Upper lobe of left lung (tissue), 6 donors: ENCODE results near the gene VEPH1. TPM values are rescaled to one million over a fixed set of nuclear protein-coding genes. Genes with fewer than 3 reads are reported as not detected.

Experiments
- ATAC-seq, 2 donors: fragments of 200-7000 bp; cut with Tn5 transposase; one replicate each; pipeline ENCODE4 v1.9.1; 2022; ENCODE audit warnings: mild to moderate bottlenecking in 2 of 2, moderate library complexity in 2 of 2; ENCODE audit not compliant: low FRiP score in 2 of 2
- DNase-seq, 2 donors: peaks; one replicate each; pipeline ENCODE4 v3.0.0-alpha.2; 2019 to 2020
- H3K27ac ChIP-seq, 4 donors: fragments of 200-600 bp; sonication (generic); one replicate each; pipeline ENCODE4 v1.5.1; 2016 to 2019
- H3K27me3 ChIP-seq, 4 donors: fragments of 200-600 bp; sonication (generic); one replicate each; pipeline ENCODE4 v1.5.1; 2017 to 2019
- H3K36me3 ChIP-seq, 4 donors: fragments of 200-600 bp; sonication (generic); one replicate each; pipeline ENCODE4 v1.5.1; 2016 to 2019
- H3K4me1 ChIP-seq, 4 donors: fragments of 200-600 bp; sonication (generic); one replicate each; pipeline ENCODE4 v1.5.1; 2018 to 2019
- H3K4me3 ChIP-seq, 4 donors: fragments of 200-600 bp; sonication (generic); one replicate each; pipeline ENCODE4 v1.5.1; 2017 to 2019; ENCODE audit warnings: mild to moderate bottlenecking in 2 of 4, moderate library complexity in 1 of 4
- H3K9me3 ChIP-seq, 4 donors: fragments of 200-600 bp; sonication (generic); one replicate each; pipeline ENCODE4 v1.5.1; 2018 to 2019
- CTCF ChIP-seq, 6 experiments: fragments of 450-650 bp in 4 of 6; fragments of 200-600 bp in 2 of 6; sonication (generic) in 2 of 6; IDR thresholded peaks; one replicate each; pipeline ENCODE4 v1.5.1; 2016 to 2019; ENCODE audit warnings: antibody characterized with exemption in 6 of 6
- EP300 ChIP-seq, 4 donors: sonication (generic); formaldehyde crosslinking; IDR thresholded peaks; one replicate each; pipeline ENCODE4 v1.5.1; 2017; ENCODE audit warnings: antibody characterized with exemption in 4 of 4, control low read depth in 2 of 4
- POLR2A ChIP-seq, 4 donors: fragments of 450-650 bp; IDR thresholded peaks; one replicate each; pipeline ENCODE4 v1.5.1; 2016 to 2017; ENCODE audit warnings: antibody characterized with exemption in 4 of 4, mild to moderate bottlenecking in 2 of 4
- POLR2AphosphoS5 ChIP-seq, 2 donors: sonication (generic); formaldehyde crosslinking; IDR thresholded peaks; one replicate each; pipeline ENCODE4 v1.5.1; 2017; ENCODE audit warnings: antibody characterized with exemption in 2 of 2
- WGBS, 2 donors: methylation state at CpG; one replicate each; pipeline ENCODE4 v1.1.5; 2017 to 2018; 5-methylcytosine and 5-hydroxymethylcytosine counted together
- total RNA-seq, 6 donors: library from RNA; depleted of rRNA in 4 of 6; stranded (reverse); fragments of >200 nt in 4 of 6; gene quantifications; one replicate each; pipeline versions ENCODE4 v1.1.0 to v1.2.1, GENCODE V29; 2016 to 2021
- donor health status: DM: no; HTN: no; CAD: no; lungs with moderate emphysema.
- donor health status: DM: no; HTN: yes; CAD: no; lungs with severe emphysema.

VEPH1 gene
- total RNA-seq, 6 donors from 2014 or later = 78.6 to 229 (median 178) TPM

- H3K4me3 ChIP-seq = no peak overlapping the region
- TF ChIP-seq EP300 (IDR thresholded peaks at IDR 0.05) (no peak), POLR2AphosphoS5 (IDR thresholded peaks at IDR 0.05) (no peak), POLR2A (IDR thresholded peaks at IDR 0.05) (no peak), CTCF (IDR thresholded peaks at IDR 0.05) (no peak)
- H3K36me3 ChIP-seq = peaks cover 0 to 6% (median 0%) of the 10 kb centered on the region in 4 donors
- ATAC-seq (no peak), DNase-seq (no peak)
- H3K4me1 ChIP-seq = no peaks in the 10 kb centered on the region
- H3K27me3 ChIP-seq = no peaks in the 10 kb centered on the region
- no peak overlapping the region for H3K27ac ChIP-seq
- H3K9me3 ChIP-seq = no peaks in the 10 kb centered on the region
Measured at GRCh38 chr3:157423337-157423736, 79.9 kb downstream of the VEPH1 start.

- ATAC-seq = no peak
- Histone ChIP-seq H3K9me3 (no peaks in the 10 kb centered on the region), H3K36me3 (no peaks in the 10 kb centered on the region), H3K4me1 (no peaks in the 10 kb centered on the region), H3K27me3 (no peaks in the 10 kb centered on the region), H3K4me3 (no peak overlapping the region), H3K27ac (no peak overlapping the region)
- TF ChIP-seq POLR2A (IDR thresholded peaks at IDR 0.05) (no peak), CTCF (IDR thresholded peaks at IDR 0.05) (no peak), EP300 (IDR thresholded peaks at IDR 0.05) (no peak), POLR2AphosphoS5 (IDR thresholded peaks at IDR 0.05) (no peak)
- no peak for DNase-seq
- WGBS, 2 donors = 68 to 84% methylated on average over 3 of the region's 3 CpGs
Measured at GRCh38 chr3:157420606-157421130, 82.5 kb downstream of the VEPH1 start.

- WGBS, 2 donors = 67 to 74% methylated on average over 2 of the region's 2 CpGs
- Histone ChIP-seq H3K27ac (no peak overlapping the region), H3K9me3 (no peaks in the 10 kb centered on the region), H3K27me3 (no peaks in the 10 kb centered on the region), H3K36me3 (no peaks in the 10 kb centered on the region), H3K4me1 (no peaks in the 10 kb centered on the region), H3K4me3 (no peak overlapping the region)
- TF ChIP-seq POLR2AphosphoS5 (IDR thresholded peaks at IDR 0.05) (no peak), EP300 (IDR thresholded peaks at IDR 0.05) (no peak), POLR2A (IDR thresholded peaks at IDR 0.05) (no peak), CTCF (IDR thresholded peaks at IDR 0.05) (no peak)
- ATAC-seq (no peak), DNase-seq (no peak)
Measured at GRCh38 chr3:157418104-157418503, 85.1 kb downstream of the VEPH1 start.

GRCh38 chr3:157417247-157417646, 86.0 kb downstream of the VEPH1 start:
- TF ChIP-seq CTCF (IDR thresholded peaks at IDR 0.05) (no peak), POLR2AphosphoS5 (IDR thresholded peaks at IDR 0.05) (no peak), EP300 (IDR thresholded peaks at IDR 0.05) (no peak), POLR2A (IDR thresholded peaks at IDR 0.05) (no peak)
- ATAC-seq (no peak), DNase-seq (no peak)
- H3K4me1 ChIP-seq = no peaks in the 10 kb centered on the region
- H3K27ac ChIP-seq = no peak overlapping the region
- no peaks in the 10 kb centered on the region for H3K36me3 ChIP-seq
- H3K9me3 ChIP-seq = no peaks in the 10 kb centered on the region
- H3K27me3 ChIP-seq = no peaks in the 10 kb centered on the region
- 79 to 88% methylated on average over 2 of the region's 2 CpGs for WGBS, 2 donors
- no peak overlapping the region for H3K4me3 ChIP-seq

- no peaks in the 10 kb centered on the region for H3K27me3 ChIP-seq
- TF ChIP-seq EP300 (IDR thresholded peaks at IDR 0.05) (no peak), POLR2A (IDR thresholded peaks at IDR 0.05) (no peak), POLR2AphosphoS5 (IDR thresholded peaks at IDR 0.05) (no peak), CTCF (IDR thresholded peaks at IDR 0.05) (no peak)
- ATAC-seq (no peak), DNase-seq (no peak)
- H3K27ac ChIP-seq = no peak overlapping the region
- no peaks in the 10 kb centered on the region for H3K4me1 ChIP-seq
- 63 to 66% methylated on average over 3 of the region's 3 CpGs for WGBS, 2 donors
- H3K4me3 ChIP-seq = no peak overlapping the region
- H3K9me3 ChIP-seq = no peaks in the 10 kb centered on the region
- peaks cover 0 to 3% (median 0%) of the 10 kb centered on the region in 4 donors for H3K36me3 ChIP-seq
Measured at GRCh38 chr3:157416347-157417087, 86.7 kb downstream of the VEPH1 start.
